ENCODE measurements around the gene MED27.
A peak's percentile ranks its signal among the peaks of the same experiment; 100 is the strongest.

The MED27 gene

GRCh38 chr9:131874447-131874846 is 205.2 kb downstream of the MED27 start:
- DNase-seq, result no peak

GRCh38 chr9:131873891-131874440 is 205.7 kb downstream of the MED27 start:
- DNase-seq, result no peak

DNA sequence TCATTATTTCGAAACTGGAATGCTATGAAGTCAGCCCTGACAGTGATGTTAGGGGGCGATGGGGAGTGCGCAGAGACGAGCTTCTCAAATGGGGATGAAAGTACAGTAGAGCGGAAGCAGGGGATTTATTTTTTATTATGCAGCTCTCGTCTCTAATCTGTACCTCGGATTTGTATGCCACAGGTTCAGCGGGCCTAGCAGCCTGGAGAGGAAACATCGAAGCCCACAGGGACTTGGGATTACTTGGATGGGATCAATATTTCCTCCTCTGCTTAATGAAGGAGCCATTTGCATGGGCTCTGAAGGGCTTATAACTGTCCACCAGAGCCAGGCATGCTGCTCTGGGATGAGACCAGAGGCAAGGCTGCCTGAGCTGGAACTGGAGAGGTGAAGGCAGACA is 206.3 kb downstream of the MED27 start:
- no peak for DNase-seq

DNA sequence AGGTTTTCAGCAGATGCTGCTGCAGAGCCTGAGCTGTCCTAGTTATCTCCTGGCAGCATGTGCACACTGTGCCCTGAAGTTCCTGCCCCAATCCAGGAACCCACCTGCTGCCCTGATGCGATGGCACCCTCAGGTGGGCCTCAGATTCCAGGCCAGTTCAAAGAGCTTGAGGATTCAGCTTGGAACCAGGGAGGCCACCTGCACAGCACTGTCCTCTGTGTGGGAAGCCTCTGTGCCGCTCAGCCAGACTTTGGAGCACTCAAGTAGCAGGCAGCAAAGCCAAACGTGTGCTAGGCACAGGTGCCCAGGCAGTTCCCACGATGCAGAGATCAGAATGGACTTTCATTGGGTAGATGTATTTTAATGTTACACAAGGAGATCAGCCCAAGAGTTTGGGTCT is 207.0 kb downstream of the MED27 start:
- DNase-seq, result no peak

- no peak for DNase-seq
These were observed 207.7 kb downstream of the MED27 start for GRCh38 chr9:131872006-131872405.

DNA sequence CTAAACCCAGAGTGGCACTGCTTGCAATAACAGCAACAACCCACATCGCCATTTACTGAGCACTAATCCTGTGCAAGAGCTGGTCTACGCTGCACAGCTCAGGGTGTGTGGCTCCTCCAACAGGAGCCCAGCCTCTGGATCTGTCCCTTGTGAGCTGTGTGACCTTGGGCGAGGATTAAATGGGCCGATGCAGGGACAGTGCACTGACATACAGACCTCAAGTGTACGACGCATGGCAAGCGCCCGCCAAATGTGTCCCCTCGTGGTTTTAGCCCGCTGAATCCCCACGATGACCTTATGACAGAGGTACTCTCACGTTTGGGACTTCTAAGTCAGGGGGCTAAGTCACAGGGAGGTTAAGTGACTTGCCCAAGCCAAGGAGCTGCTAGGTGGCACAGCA is 209.5 kb downstream of the MED27 start:
- no peak for DNase-seq

DNA sequence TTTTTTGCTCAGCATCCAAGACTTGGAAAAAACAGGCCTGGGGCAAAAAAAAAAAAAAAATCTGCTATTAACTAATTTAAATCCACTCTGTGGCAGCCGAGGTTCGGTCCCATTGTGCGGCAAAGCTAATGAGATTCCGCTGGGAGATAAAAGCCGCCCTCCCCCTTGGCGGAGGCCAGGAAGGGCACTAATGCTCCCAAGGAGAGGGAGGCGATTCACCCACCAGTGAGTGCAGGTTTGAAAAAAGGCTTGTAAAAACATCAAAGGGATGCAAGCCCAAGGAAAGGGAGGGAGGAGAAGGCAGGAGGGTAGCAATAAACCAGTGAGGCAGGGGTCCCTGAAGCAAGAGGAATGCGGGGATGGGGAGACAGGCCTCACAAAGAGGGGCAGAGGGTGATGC is 210.3 kb downstream of the MED27 start:
- DNase-seq, result peak; percentile 14

DNA sequence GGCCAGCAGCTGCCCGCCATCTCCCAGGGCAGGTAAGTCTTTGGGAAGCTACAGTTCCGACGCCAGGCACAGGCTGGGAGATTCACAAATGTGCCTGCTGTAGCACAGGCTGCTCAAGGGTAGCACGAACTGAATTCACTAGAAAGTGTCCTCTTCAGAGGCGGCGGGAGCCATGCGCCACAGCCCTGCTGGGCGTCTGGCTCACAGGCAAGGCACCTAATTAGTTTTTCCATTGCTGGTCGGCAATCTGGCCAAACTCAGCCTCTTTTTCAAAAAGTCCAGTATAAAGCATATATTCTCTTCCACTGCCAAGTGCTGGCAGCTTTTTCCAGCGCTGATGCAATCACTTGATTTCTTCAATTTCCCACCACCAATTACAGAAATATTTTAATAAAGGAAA is 210.9 kb downstream of the MED27 start:
- DNase-seq, result no peak

DNA sequence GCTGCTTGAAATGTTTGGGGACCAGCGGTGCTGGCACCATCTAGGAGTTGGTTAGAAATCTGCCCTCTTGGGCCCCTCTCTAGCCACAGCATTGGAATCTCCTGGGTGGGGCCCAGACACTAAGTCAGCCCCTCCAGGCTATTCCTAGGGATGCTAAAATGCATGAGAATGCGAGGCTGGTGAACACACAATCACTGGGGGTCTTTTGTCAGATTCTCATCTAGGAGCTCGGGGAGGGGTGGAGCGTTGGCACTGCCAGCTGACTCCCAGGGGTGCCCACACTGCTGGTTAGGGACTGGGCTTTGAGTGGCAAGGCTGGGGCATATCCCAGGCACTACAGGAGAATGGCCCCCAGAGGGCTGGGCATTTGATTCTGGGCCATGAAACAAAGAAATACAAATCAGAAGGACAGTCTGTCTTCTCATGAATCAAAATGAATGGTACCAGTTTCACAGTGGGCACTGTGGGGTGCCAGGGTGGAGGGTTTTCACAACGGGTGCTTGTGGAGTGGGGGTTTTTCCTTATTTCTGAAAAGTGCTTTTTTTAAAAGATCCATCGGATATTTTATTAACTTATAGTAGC is 212.0 kb downstream of the MED27 start:
- no peak for DNase-seq

- no peak for DNase-seq
These were observed 214.0 kb downstream of the MED27 start for GRCh38 chr9:131865446-131866195.

DNA sequence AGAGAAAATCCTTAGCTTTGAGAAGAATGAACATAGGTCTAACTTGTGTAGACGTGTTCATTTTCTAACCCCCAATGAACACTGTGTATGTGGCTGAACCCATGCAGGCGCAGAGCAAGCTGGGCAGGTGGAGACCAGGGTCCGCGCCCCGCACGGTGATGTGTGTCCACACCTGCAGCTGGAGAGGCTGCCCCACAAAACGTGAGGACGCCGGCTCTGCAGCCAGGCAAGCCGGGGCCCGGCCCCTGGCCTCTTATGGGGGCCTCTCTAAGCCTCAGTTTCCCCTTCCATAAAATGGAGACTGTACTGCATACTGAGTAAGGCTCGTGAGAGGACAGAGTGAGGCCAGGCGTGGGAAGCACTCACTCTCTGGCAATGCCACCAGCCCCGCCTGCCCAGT is 215.1 kb downstream of the MED27 start:
- no peak for DNase-seq

DNA sequence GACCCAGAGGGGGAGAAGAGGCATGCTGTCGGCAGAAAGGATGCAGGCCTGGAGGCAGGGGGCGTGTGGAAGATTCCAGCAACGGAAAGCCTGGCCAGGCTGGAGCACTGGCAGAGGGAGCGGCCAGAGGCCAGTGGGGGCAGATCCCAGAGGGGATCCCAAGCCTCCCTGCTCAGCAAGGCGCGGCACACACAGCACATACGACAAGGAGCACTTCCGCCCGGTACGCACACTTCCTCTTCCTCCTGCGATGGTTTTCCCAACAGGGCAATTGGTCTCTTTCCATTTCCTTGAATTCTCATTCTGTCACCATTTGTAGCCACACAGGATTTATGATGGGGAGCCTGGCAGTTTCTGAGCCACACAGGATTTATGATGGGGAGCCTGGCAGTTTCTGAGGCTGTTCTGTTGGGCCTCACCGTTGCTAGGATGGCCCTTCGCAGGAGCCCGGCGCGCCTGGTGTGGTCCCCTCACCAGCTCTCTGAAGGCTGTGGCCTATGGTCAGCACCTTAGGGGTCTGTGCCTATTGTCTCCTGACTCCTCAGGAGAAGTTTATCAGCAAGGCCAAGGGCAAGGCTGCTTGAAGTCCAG is 216.3 kb downstream of the MED27 start:
- no peak for DNase-seq

GRCh38 chr9:131862261-131862660 is 217.4 kb downstream of the MED27 start:
- DNase-seq, result no peak

GRCh38 chr9:131860430-131860829 is 219.2 kb downstream of the MED27 start:
- no peak for DNase-seq

- DNase-seq, result no peak
These were observed 221.5 kb downstream of the MED27 start for GRCh38 chr9:131858147-131858546.

DNA sequence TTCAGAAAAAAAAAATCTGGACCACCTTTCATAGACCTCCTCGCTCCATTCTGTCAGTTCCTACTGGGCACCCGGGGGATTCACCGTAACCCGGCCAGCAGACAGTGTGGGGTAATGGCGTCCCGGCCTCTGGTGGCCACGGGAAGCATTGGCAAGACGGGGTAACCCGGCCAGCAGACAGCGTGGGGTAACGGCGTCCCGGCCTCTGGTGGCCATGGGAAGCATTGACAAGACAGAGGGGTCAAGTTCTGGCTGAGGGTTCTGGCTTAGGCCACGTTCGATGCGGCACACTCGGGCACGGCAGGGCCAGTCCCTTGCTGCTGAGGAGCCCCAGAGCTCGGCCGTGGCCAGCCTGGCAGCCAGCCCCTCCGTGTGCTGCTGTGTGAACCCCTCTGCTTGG is 223.6 kb downstream of the MED27 start:
- DNase-seq, result no peak

DNA sequence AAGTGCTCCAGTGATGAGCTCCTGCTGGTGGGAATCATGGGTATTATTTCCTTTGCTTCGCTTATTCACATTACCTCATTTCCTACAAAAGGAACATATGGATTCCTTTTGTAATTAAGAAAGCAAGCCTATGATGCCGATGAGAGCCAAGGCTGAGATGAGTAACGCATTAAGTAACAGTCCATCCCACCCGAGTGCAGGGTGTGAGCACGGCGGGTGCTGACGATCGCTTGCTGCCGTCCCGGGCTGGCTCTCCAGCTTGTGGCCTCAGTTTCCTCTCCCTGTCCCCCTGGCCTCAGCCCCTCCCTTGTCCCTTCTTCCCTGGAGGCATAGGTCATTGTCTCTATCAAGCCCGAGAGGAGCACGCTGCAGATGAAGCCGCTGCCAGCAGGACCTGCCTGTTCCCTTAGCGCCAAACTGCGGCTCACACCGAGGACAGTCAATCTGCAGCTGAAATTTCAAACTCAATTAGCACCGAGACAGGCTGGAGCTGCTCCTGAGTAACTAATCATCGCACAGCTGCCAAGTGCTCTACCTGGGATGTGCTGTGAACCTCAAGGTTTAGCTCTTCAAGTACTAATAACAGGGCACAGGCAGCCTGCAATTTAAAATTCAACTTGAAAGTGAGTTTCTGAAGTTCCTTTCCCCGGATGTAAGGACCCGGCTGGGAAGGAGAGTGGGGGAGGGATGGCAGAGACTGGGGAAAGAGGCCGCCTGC is 224.6 kb downstream of the MED27 start:
- peak; percentile 11 for DNase-seq

DNA sequence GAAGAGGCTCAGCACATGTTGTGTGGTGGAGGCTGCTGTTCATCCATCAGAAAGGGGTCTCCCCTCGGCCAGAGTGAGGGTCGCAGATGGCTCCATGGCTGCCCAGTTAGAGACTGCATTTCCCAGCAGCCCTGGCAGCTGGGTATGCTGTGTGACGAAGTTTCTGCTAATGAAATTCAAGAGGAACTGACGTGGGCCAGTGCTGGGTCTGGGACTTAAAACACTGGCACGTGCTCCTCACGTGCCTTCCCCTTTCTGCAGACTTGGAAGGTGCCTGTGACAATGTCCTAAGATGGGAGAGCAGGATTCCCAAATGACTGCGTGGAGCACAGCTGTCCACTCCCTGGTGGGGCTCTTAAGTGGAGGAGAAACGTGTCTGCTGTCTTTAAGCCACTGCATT is 225.3 kb downstream of the MED27 start:
- no peak for DNase-seq

DNA sequence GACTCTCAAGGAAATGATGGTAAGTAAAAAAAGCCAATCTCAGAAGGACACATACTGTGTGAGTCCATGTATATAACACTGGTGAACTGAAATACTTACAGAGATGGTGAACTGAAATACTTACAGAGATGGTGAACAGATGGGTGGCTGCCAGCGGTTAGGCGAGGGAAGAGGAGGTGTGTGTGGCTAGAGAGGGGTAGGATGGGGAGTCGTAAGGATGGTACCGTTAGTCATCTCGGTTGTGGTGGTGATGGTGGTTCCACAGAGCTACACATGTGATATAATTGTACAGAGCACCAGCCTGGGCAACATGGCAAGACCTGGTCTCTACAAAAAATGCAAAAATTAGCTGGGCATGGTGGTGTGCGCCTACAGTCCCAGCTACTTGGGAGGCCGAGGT is 226.2 kb downstream of the MED27 start:
- no peak for DNase-seq

- no peak for DNase-seq
These were observed 228.3 kb downstream of the MED27 start for GRCh38 chr9:131851414-131851813.

- no peak for DNase-seq
These were observed 230.3 kb downstream of the MED27 start for GRCh38 chr9:131849391-131849790.

GRCh38 chr9:131848570-131849160 is 231.0 kb downstream of the MED27 start:
- no peak for DNase-seq

DNA sequence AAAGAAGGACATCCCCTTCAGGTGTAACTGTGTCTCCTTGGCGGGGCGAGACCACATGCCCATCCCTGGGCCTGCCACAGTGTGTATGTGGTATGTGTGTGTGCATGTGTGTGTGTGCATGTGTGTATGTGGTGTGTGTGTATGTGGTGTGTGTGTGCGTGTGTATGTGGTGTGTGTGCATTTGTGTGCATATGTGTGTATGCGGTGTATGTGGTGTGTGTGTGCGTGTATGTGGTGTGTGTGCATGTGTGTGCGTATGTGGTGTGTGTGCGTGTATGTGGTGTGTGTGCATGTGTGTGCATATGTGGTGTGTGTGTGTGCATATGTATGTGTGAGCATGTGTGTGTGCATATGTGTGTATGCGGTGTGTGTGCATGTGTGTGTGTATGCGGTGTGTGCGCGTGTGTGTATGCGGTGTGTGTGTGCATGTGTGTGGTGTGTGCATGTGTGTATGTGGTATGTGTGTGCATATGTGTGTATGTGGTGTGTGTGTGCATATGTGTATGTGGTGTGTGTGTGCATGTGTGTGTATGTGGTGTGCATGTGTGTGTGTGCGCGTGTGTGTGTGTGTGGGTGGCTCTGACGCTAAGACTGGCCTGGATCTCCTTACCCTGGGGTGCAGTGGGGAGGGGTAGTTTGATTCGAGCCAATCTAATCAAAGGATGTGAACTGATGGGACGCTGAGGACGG is 231.9 kb downstream of the MED27 start:
- DNase-seq, result no peak
